ENCODE measurements around the gene MBD4. TPM values are rescaled to one million over a fixed set of nuclear protein-coding genes. Genes with fewer than 3 reads are reported as not detected.

MBD4 gene
- total and polyA plus RNA-seq, 2 experiments from 2014 or later, result 33.9 to 59.3 TPM

DNA sequence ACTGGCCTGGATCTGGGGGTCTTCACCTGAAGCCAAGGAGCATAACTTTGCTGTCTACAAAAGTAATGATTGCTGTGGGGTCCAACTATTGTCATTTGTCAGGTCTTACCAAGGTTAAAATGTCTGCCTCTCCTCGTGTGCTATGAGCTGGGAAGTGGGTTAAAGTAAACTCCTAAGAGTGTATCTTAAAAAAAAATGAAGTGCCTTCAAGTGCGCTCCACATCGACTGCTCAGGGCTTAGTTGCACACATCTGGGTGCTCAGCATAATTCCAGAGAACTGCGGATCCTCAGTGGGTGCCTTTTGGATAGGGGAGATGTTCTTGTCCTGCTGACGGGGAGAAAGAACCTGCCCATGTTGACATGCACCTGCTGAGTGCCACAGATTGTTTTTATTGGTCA is 52.3 kb downstream of the MBD4 start:
- Mint-ChIP-seq H3K27ac (no peak overlapping the region), H3K4me3 (no peak overlapping the region)

More for the DNA sequence above, 52.3 kb downstream of the MBD4 start:
- Mint-ChIP-seq H3K36me3 (ENCODE audit: low read depth) (peaks cover 51% of the 10 kb centered on the region), H3K27me3 (ENCODE audit: insufficient read depth, low read depth, poor library complexity) (peaks cover 15% of the 10 kb centered on the region), H3K9me3 (no peaks in the 10 kb centered on the region), H3K4me1 (peaks cover 12% of the 10 kb centered on the region)
- Histone ChIP-seq H3K4me2 (no peak overlapping the region), H3K27me3 (ENCODE audit: insufficient read depth) (no peaks in the 10 kb centered on the region), H3K27ac (ENCODE audit: low read depth) (no peak overlapping the region), H3K4me1 (ENCODE audit: insufficient read depth) (peaks cover 6% of the 10 kb centered on the region; the same call in 1 of the 2 replicates), H3K36me3 (ENCODE audit: insufficient read depth) (peaks cover 7% of the 10 kb centered on the region), H2AFZ (no peak overlapping the region), H4K20me1 (replicated peaks; ENCODE audit: insufficient read depth) (no peaks in the 10 kb centered on the region; the same call in 1 of the 2 replicates), H3K4me3 (no peak overlapping the region), H3F3A (replicated peaks; ENCODE audit: low read depth) (no peaks in the 10 kb centered on the region), H3K79me2 (replicated peaks; ENCODE audit: insufficient read depth) (no peaks in the 10 kb centered on the region), H3K9me2 (ENCODE audit: insufficient read depth) (no peaks in the 10 kb centered on the region)
- DNase-seq (ENCODE audit: low spot score), result no peak
- TF ChIP-seq EZH2 (IDR thresholded peaks at IDR 0.05; ENCODE audit: low read depth, unreplicated experiment), result no peak
- TF ChIP-seq EZH2phosphoT487 (IDR thresholded peaks at IDR 0.05; ENCODE audit: unreplicated experiment), result no peak
- TF ChIP-seq, protein P1, sequence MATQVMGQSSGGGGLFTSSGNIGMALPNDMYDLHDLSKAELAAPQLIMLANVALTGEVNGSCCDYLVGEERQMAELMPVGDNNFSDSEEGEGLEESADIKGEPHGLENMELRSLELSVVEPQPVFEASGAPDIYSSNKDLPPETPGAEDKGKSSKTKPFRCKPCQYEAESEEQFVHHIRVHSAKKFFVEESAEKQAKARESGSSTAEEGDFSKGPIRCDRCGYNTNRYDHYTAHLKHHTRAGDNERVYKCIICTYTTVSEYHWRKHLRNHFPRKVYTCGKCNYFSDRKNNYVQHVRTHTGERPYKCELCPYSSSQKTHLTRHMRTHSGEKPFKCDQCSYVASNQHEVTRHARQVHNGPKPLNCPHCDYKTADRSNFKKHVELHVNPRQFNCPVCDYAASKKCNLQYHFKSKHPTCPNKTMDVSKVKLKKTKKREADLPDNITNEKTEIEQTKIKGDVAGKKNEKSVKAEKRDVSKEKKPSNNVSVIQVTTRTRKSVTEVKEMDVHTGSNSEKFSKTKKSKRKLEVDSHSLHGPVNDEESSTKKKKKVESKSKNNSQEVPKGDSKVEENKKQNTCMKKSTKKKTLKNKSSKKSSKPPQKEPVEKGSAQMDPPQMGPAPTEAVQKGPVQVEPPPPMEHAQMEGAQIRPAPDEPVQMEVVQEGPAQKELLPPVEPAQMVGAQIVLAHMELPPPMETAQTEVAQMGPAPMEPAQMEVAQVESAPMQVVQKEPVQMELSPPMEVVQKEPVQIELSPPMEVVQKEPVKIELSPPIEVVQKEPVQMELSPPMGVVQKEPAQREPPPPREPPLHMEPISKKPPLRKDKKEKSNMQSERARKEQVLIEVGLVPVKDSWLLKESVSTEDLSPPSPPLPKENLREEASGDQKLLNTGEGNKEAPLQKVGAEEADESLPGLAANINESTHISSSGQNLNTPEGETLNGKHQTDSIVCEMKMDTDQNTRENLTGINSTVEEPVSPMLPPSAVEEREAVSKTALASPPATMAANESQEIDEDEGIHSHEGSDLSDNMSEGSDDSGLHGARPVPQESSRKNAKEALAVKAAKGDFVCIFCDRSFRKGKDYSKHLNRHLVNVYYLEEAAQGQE (IDR thresholded peaks at IDR 0.05; ENCODE audit: unreplicated experiment), result no peak
- TF ChIP-seq ZNF331 (CRISPR knock-in tag; IDR thresholded peaks at IDR 0.05; ENCODE audit: low read depth), result no peak
- TF ChIP-seq ZNF114 (CRISPR knock-in tag; IDR thresholded peaks at IDR 0.05), result no peak
- TF ChIP-seq, protein P2, sequence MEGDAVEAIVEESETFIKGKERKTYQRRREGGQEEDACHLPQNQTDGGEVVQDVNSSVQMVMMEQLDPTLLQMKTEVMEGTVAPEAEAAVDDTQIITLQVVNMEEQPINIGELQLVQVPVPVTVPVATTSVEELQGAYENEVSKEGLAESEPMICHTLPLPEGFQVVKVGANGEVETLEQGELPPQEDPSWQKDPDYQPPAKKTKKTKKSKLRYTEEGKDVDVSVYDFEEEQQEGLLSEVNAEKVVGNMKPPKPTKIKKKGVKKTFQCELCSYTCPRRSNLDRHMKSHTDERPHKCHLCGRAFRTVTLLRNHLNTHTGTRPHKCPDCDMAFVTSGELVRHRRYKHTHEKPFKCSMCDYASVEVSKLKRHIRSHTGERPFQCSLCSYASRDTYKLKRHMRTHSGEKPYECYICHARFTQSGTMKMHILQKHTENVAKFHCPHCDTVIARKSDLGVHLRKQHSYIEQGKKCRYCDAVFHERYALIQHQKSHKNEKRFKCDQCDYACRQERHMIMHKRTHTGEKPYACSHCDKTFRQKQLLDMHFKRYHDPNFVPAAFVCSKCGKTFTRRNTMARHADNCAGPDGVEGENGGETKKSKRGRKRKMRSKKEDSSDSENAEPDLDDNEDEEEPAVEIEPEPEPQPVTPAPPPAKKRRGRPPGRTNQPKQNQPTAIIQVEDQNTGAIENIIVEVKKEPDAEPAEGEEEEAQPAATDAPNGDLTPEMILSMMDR (conservative IDR thresholded peaks at IDR 0.05; ENCODE audit: low read depth in 2 of 2), result no peak
- no peak for TF ChIP-seq CREB1 (CRISPR knock-in tag; IDR thresholded peaks at IDR 0.05; ENCODE audit: low read depth)
- TF ChIP-seq, protein P3, sequence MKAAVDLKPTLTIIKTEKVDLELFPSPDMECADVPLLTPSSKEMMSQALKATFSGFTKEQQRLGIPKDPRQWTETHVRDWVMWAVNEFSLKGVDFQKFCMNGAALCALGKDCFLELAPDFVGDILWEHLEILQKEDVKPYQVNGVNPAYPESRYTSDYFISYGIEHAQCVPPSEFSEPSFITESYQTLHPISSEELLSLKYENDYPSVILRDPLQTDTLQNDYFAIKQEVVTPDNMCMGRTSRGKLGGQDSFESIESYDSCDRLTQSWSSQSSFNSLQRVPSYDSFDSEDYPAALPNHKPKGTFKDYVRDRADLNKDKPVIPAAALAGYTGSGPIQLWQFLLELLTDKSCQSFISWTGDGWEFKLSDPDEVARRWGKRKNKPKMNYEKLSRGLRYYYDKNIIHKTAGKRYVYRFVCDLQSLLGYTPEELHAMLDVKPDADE (IDR thresholded peaks at IDR 0.05), result no peak
- TF ChIP-seq, protein P4, sequence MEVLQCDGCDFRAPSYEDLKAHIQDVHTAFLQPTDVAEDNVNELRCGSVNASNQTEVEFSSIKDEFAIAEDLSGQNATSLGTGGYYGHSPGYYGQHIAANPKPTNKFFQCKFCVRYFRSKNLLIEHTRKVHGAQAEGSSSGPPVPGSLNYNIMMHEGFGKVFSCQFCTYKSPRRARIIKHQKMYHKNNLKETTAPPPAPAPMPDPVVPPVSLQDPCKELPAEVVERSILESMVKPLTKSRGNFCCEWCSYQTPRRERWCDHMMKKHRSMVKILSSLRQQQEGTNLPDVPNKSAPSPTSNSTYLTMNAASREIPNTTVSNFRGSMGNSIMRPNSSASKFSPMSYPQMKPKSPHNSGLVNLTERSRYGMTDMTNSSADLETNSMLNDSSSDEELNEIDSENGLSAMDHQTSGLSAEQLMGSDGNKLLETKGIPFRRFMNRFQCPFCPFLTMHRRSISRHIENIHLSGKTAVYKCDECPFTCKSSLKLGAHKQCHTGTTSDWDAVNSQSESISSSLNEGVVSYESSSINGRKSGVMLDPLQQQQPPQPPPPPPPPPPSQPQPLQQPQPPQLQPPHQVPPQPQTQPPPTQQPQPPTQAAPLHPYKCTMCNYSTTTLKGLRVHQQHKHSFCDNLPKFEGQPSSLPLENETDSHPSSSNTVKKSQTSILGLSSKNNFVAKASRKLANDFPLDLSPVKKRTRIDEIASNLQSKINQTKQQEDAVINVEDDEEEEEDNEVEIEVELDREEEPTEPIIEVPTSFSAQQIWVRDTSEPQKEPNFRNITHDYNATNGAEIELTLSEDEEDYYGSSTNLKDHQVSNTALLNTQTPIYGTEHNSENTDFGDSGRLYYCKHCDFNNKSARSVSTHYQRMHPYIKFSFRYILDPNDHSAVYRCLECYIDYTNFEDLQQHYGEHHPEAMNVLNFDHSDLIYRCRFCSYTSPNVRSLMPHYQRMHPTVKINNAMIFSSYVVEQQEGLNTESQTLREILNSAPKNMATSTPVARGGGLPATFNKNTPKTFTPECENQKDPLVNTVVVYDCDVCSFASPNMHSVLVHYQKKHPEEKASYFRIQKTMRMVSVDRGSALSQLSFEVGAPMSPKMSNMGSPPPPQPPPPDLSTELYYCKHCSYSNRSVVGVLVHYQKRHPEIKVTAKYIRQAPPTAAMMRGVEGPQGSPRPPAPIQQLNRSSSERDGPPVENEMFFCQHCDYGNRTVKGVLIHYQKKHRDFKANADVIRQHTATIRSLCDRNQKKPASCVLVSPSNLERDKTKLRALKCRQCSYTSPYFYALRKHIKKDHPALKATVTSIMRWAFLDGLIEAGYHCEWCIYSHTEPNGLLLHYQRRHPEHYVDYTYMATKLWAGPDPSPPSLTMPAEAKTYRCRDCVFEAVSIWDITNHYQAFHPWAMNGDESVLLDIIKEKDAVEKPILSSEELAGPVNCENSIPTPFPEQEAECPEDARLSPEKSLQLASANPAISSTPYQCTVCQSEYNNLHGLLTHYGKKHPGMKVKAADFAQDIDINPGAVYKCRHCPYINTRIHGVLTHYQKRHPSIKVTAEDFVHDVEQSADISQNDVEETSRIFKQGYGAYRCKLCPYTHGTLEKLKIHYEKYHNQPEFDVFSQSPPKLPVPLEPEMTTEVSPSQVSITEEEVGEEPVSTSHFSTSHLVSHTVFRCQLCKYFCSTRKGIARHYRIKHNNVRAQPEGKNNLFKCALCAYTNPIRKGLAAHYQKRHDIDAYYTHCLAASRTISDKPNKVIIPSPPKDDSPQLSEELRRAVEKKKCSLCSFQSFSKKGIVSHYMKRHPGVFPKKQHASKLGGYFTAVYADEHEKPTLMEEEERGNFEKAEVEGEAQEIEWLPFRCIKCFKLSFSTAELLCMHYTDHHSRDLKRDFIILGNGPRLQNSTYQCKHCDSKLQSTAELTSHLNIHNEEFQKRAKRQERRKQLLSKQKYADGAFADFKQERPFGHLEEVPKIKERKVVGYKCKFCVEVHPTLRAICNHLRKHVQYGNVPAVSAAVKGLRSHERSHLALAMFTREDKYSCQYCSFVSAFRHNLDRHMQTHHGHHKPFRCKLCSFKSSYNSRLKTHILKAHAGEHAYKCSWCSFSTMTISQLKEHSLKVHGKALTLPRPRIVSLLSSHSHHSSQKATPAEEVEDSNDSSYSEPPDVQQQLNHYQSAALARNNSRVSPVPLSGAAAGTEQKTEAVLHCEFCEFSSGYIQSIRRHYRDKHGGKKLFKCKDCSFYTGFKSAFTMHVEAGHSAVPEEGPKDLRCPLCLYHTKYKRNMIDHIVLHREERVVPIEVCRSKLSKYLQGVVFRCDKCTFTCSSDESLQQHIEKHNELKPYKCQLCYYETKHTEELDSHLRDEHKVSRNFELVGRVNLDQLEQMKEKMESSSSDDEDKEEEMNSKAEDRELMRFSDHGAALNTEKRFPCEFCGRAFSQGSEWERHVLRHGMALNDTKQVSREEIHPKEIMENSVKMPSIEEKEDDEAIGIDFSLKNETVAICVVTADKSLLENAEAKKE (CRISPR knock-in tag; IDR thresholded peaks at IDR 0.05), result no peak
- no peak for TF ChIP-seq JUNB (IDR thresholded peaks at IDR 0.05; ENCODE audit: unreplicated experiment)
- no peak for TF ChIP-seq STAT1 (IDR thresholded peaks at IDR 0.05; ENCODE audit: unreplicated experiment)
- ATAC-seq, result no peak
